ENCODE results near the gene TNNC1. TPM values are rescaled to one million over a fixed set of nuclear protein-coding genes. Genes with fewer than 3 reads are reported as not detected.

TNNC1 gene
- total RNA-seq, 1 experiment from 2014 or later, result 40.5 TPM

DNA sequence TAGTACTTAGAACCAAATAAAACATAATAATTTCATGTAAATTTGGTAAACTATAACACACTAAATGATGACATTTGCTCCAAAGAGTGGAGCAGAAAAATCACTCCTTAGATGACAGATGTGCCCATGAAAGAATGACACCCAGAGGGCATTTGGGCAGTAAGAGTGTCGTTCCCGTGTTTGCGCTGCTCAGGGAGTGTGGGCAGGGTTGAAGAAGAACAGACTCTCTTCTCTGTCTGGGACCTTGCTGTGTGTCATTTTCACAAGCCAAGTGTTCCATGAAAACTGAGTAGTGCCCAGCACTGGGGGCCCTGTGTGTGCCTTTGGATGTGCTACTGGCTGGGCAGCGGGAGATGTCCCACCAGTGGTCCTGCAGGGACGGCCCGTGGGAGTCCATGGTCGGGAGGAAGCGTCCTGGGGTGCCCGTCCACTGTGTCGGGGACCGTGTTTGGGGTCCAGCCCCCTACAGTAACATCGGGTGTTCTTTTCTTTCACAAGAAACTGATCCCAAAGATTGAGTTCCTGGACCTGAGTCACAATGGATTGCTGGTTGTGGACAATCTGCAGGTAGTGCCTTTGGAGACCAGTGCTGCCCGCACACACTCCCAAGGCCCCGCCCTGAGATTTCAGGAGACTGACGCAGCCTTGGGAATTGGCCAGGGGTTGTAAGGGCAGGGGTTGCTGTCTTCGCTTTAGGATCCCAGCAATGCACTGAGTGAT, 23.4 kb upstream of the TNNC1 start:
- no peaks in the 10 kb centered on the region for H3K9me3 ChIP-seq
- no peak overlapping the region for H3K4me3 ChIP-seq (ENCODE audit: low read depth, low read length)
- Mint-ChIP-seq H3K9me3 (ENCODE audit: unreplicated experiment) (no peaks in the 10 kb centered on the region), H3K4me3 (ENCODE audit: unreplicated experiment) (no peak overlapping the region), H3K27ac (ENCODE audit: unreplicated experiment) (no peak overlapping the region), H3K27me3 (ENCODE audit: insufficient read depth, unreplicated experiment) (no peaks in the 10 kb centered on the region), H3K36me3 (ENCODE audit: insufficient read depth, unreplicated experiment) (peaks cover 53% of the 10 kb centered on the region), H3K4me1 (ENCODE audit: low read depth, unreplicated experiment) (no peaks in the 10 kb centered on the region)
- ChIA-PET POLR2A (no interaction called here), CTCF (no interaction called here)
- no TSS peak for BruUV-seq (replicated peaks)
- TF ChIP-seq, protein P1, sequence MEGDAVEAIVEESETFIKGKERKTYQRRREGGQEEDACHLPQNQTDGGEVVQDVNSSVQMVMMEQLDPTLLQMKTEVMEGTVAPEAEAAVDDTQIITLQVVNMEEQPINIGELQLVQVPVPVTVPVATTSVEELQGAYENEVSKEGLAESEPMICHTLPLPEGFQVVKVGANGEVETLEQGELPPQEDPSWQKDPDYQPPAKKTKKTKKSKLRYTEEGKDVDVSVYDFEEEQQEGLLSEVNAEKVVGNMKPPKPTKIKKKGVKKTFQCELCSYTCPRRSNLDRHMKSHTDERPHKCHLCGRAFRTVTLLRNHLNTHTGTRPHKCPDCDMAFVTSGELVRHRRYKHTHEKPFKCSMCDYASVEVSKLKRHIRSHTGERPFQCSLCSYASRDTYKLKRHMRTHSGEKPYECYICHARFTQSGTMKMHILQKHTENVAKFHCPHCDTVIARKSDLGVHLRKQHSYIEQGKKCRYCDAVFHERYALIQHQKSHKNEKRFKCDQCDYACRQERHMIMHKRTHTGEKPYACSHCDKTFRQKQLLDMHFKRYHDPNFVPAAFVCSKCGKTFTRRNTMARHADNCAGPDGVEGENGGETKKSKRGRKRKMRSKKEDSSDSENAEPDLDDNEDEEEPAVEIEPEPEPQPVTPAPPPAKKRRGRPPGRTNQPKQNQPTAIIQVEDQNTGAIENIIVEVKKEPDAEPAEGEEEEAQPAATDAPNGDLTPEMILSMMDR (IDR thresholded peaks at IDR 0.05; ENCODE audit: insufficient read depth in 1 of 2, low read depth in 1 of 2, low read length in 1 of 2, severe bottlenecking in 1 of 2, unreplicated experiment in 1 of 2), result no peak
- no peak for DNase-seq
- intact Hi-C loops (cut with micrococcal nuclease; ENCODE audit: unreplicated experiment), result no loop called here
- H3K27me3 ChIP-seq (replicated peaks; ENCODE audit: control insufficient read depth, insufficient read depth, low read length), result no peaks in the 10 kb centered on the region
- H3K4me1 ChIP-seq, result no peaks in the 10 kb centered on the region
- peaks cover 5% of the 10 kb centered on the region for H3K36me3 ChIP-seq (ENCODE audit: control insufficient read depth, insufficient read depth, low read length)

DNA sequence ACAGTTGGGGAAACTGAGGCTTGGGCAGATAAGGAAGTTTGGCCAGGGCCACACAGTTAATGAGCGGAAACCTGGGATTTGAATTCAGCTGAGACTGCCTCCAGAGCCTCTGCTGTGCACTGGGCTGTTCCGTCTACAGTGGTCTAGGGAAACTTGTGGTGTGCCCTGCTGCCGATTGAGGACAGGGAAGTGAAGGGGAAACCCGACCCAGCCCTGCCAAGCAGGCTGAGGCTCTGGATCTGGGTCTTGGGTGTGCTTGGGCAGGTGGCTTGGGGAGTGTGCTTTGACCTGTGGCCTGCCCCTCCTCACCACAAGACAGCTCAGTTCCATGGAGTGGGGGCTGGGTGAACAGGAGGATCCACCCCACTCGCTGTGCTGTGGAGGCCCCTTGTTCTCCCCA, 19.2 kb upstream of the TNNC1 start:
- no peak overlapping the region for H3K4me3 Mint-ChIP-seq (ENCODE audit: unreplicated experiment)
- DNase-seq, result no peak
- CTCF ChIA-PET, result no interaction called here
- H3K36me3 ChIP-seq (ENCODE audit: control insufficient read depth, insufficient read depth, low read length), result peaks cover 6% of the 10 kb centered on the region
- TF ChIP-seq, protein P1 (IDR thresholded peaks at IDR 0.05; ENCODE audit: insufficient read depth in 1 of 2, low read depth in 1 of 2, low read length in 1 of 2, severe bottlenecking in 1 of 2, unreplicated experiment in 1 of 2), result no peak
- H3K4me3 ChIP-seq (ENCODE audit: low read depth, low read length), result no peak overlapping the region
- no peak overlapping the region for H3K27ac Mint-ChIP-seq (ENCODE audit: unreplicated experiment)
- H3K9me3 ChIP-seq, result no peaks in the 10 kb centered on the region
- no peaks in the 10 kb centered on the region for H3K4me1 ChIP-seq
- H3K9me3 Mint-ChIP-seq (ENCODE audit: unreplicated experiment), result no peaks in the 10 kb centered on the region
- intact Hi-C loops (cut with micrococcal nuclease; ENCODE audit: unreplicated experiment), result no loop called here
- H3K36me3 Mint-ChIP-seq (ENCODE audit: insufficient read depth, unreplicated experiment), result peaks cover 56% of the 10 kb centered on the region
- H3K4me1 Mint-ChIP-seq (ENCODE audit: low read depth, unreplicated experiment), result no peaks in the 10 kb centered on the region
- BruUV-seq (replicated peaks), result no TSS peak
- no peaks in the 10 kb centered on the region for H3K27me3 ChIP-seq (replicated peaks; ENCODE audit: control insufficient read depth, insufficient read depth, low read length)
- POLR2A ChIA-PET, result no interaction called here
- no peaks in the 10 kb centered on the region for H3K27me3 Mint-ChIP-seq (ENCODE audit: insufficient read depth, unreplicated experiment)

DNA sequence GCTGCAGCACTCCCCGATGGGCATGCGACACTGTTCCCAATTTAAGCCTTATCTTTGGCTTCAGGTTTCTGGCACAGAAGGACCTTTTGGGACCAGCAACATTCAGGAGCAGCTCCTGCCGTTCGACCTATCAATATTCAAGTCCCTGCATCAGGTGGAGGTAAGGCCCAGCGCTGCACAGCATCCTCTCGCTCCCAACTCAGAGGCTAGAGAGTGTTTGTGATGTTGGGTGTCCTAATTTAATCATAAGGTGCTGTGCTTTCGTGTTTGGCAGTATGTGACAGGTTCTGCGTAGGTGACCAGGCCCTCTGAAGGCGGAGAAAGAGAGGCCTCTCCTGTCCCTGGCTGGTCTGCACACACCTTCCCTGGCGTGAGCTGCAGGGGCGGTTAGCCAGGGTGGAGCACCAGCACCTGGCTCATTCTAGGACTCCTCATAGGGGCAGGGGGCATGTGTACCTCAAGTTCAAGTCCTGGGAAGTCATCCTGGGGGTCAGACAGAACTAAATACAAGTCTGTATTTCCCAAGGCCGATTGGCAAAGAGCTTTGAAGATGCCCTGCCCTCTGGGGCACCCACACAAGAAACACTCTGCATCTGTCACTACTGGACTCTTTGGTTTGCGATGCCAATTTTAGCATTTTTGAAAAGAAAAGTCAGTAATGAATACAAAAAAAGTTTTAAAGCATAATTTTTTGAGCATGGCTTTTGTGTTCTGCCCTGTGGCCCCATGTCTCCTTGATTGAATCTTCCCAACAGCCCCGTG, 18.6 kb upstream of the TNNC1 start:
- peaks cover 56% of the 10 kb centered on the region for H3K36me3 Mint-ChIP-seq (ENCODE audit: insufficient read depth, unreplicated experiment)
- no TSS peak for BruUV-seq (replicated peaks)
- Histone ChIP-seq H3K4me1 (no peaks in the 10 kb centered on the region), H3K4me3 (ENCODE audit: low read depth, low read length) (no peak overlapping the region), H3K36me3 (ENCODE audit: control insufficient read depth, insufficient read depth, low read length) (peaks cover 4% of the 10 kb centered on the region), H3K27me3 (replicated peaks; ENCODE audit: control insufficient read depth, insufficient read depth, low read length) (no peaks in the 10 kb centered on the region), H3K9me3 (no peaks in the 10 kb centered on the region)
- POLR2A ChIA-PET, result no interaction called here
- no peaks in the 10 kb centered on the region for H3K4me1 Mint-ChIP-seq (ENCODE audit: low read depth, unreplicated experiment)
- H3K27ac Mint-ChIP-seq (ENCODE audit: unreplicated experiment), result no peak overlapping the region
- CTCF ChIA-PET, result no interaction called here
- TF ChIP-seq, protein P1 (IDR thresholded peaks at IDR 0.05; ENCODE audit: insufficient read depth in 1 of 2, low read depth in 1 of 2, low read length in 1 of 2, severe bottlenecking in 1 of 2, unreplicated experiment in 1 of 2), result no peak
- DNase-seq, result no peak
- no peaks in the 10 kb centered on the region for H3K27me3 Mint-ChIP-seq (ENCODE audit: insufficient read depth, unreplicated experiment)
- H3K9me3 Mint-ChIP-seq (ENCODE audit: unreplicated experiment), result no peaks in the 10 kb centered on the region
- H3K4me3 Mint-ChIP-seq (ENCODE audit: unreplicated experiment), result no peak overlapping the region
- intact Hi-C loops (cut with micrococcal nuclease; ENCODE audit: unreplicated experiment), result no loop called here
